Astrocyte (in vitro differentiated cells and primary cell): ENCODE results near the gene PRKCA. TPM values are rescaled to one million over a fixed set of nuclear protein-coding genes. Genes with fewer than 3 reads are reported as not detected.

Source experiments
- DNase-seq: peaks from one replicate; pipeline ENCODE4 v3.0.0-alpha.2; 2010; ENCODE audit warnings: low read depth
- FAIRE-seq: peaks from 2 replicates; lab custom pipeline; 2011; peaks lifted over from hg19 to GRCh38; lab: Jason Lieb, UNC
- H2AFZ ChIP-seq: 2 replicates; pipeline ENCODE4 v1.6.0; 2012; ENCODE audit warnings: low read depth, low read length, inconsistent platforms
- H3K27ac ChIP-seq: 2 replicates; pipeline ENCODE4 v1.5.1; 2011; ENCODE audit warnings: low read depth, low read length, inconsistent platforms
- H3K27me3 ChIP-seq: 2 replicates; pipeline ENCODE4 v1.6.0; 2011; ENCODE audit warnings: low read length, inconsistent platforms; ENCODE audit not compliant: insufficient read depth
- H3K36me3 ChIP-seq: 2 replicates; pipeline ENCODE4 v1.5.1; 2011; ENCODE audit warnings: low read length, inconsistent platforms; ENCODE audit not compliant: insufficient read depth
- H3K4me1 ChIP-seq: 2 replicates; pipeline ENCODE4 v1.5.1; 2011; ENCODE audit warnings: low read length, inconsistent platforms; ENCODE audit not compliant: insufficient read depth
- H3K4me2 ChIP-seq: 2 replicates; pipeline ENCODE4 v1.6.0; 2012; ENCODE audit warnings: low read length, inconsistent platforms
- H3K4me3 ChIP-seq: 2 replicates; pipeline ENCODE4 v1.5.1; 2011; ENCODE audit warnings: low read depth, mild to moderate bottlenecking, low read length, inconsistent platforms; ENCODE audit not compliant: insufficient read depth
- H3K79me2 ChIP-seq: 2 replicates; pipeline ENCODE4 v1.6.0; 2012; ENCODE audit warnings: mild to moderate bottlenecking, low read length, inconsistent platforms; ENCODE audit not compliant: insufficient read depth
- H3K9ac ChIP-seq: 2 replicates; pipeline ENCODE4 v1.6.0; 2012; ENCODE audit warnings: mild to moderate bottlenecking, low read length, inconsistent platforms
- H3K9me3 ChIP-seq: 2 replicates; pipeline ENCODE4 v1.5.1; 2012; ENCODE audit warnings: low read depth, mild to moderate bottlenecking, low read length, inconsistent platforms; ENCODE audit not compliant: insufficient read depth
- H4K20me1 ChIP-seq: 2 replicates; pipeline ENCODE4 v1.6.0; 2012; ENCODE audit warnings: low read length, inconsistent platforms; ENCODE audit not compliant: insufficient read depth
- H3K27ac Mint-ChIP-seq: one replicate; pipeline ENCODE4 v1.8.0; 2021; ENCODE audit warnings: mild to moderate bottlenecking, mixed read lengths; ENCODE audit not compliant: unreplicated experiment
- H3K27me3 Mint-ChIP-seq: one replicate; pipeline ENCODE4 v1.8.0; 2021; ENCODE audit warnings: low read depth, mixed read lengths; ENCODE audit not compliant: unreplicated experiment
- H3K36me3 Mint-ChIP-seq: one replicate; pipeline ENCODE4 v1.8.0; 2021; ENCODE audit warnings: low read depth, mixed read lengths; ENCODE audit not compliant: unreplicated experiment
- H3K4me1 Mint-ChIP-seq: one replicate; pipeline ENCODE4 v1.8.0; 2021; ENCODE audit warnings: low read depth, mixed read lengths; ENCODE audit not compliant: unreplicated experiment
- H3K4me3 Mint-ChIP-seq: one replicate; pipeline ENCODE4 v1.8.0; 2021; ENCODE audit warnings: mild to moderate bottlenecking, moderate library complexity, mixed read lengths; ENCODE audit not compliant: unreplicated experiment
- H3K9me3 Mint-ChIP-seq: one replicate; pipeline ENCODE4 v1.8.0; 2021; ENCODE audit warnings: mild to moderate bottlenecking, mixed read lengths; ENCODE audit not compliant: unreplicated experiment
- EZH2 ChIP-seq: IDR thresholded peaks from 2 replicates; pipeline ENCODE4 v1.6.1; 2012; ENCODE audit warnings: mild to moderate bottlenecking, low read length, inconsistent platforms; ENCODE audit not compliant: insufficient read depth
- total RNA-seq: library from RNA; stranded (reverse); gene quantifications from 2 replicates; pipeline ENCODE4 v1.2.1, GENCODE V29; 2021
- TF ChIP-seq, protein P1 (sequence below): IDR thresholded peaks from 2 replicates; pipeline ENCODE4 v1.5.1; 2011; ENCODE audit warnings: low read depth, mild to moderate bottlenecking, inconsistent platforms, low read length, moderate library complexity; ENCODE audit not compliant: insufficient read depth

Gene PRKCA
- total RNA-seq, 1 donor from 2014 or later, result 49.9 TPM

DNA sequence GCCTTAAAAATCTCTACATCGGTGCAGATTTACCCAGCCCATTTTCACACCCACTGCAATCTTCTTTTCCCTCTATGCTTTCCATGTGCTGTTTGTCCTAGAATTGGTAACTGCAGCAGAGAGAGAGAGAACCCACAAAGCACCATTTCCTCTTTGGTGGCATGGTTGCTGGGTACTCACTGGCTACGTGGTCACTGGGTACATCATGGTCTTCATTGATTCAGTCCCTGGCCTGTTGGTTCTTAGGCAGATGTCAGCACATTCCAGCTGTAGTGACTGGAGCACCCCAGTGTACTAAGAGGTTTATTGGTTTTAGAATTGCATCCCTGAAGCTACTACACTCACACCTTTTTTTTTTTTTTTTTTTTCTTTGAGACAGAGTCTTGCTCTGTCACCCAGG is 376.4 kb downstream of the PRKCA start:
- Histone ChIP-seq H2AFZ (no peak overlapping the region), H3K27ac (no peak overlapping the region), H4K20me1 (peaks cover 27% of the 10 kb centered on the region), H3K27me3 (no peaks in the 10 kb centered on the region), H3K79me2 (no peaks in the 10 kb centered on the region), H3K36me3 (no peaks in the 10 kb centered on the region), H3K4me1 (no peaks in the 10 kb centered on the region), H3K4me2 (no peak overlapping the region), H3K9ac (no peak overlapping the region), H3K4me3 (no peak overlapping the region), H3K9me3 (no peaks in the 10 kb centered on the region)
- Mint-ChIP-seq H3K27me3 (no peaks in the 10 kb centered on the region), H3K27ac (no peak overlapping the region), H3K4me3 (no peak overlapping the region), H3K9me3 (no peaks in the 10 kb centered on the region), H3K36me3 (peaks cover 21% of the 10 kb centered on the region), H3K4me1 (peaks cover 4% of the 10 kb centered on the region)
- no peak for DNase-seq
- FAIRE-seq, result no peak
- TF ChIP-seq, protein P1, sequence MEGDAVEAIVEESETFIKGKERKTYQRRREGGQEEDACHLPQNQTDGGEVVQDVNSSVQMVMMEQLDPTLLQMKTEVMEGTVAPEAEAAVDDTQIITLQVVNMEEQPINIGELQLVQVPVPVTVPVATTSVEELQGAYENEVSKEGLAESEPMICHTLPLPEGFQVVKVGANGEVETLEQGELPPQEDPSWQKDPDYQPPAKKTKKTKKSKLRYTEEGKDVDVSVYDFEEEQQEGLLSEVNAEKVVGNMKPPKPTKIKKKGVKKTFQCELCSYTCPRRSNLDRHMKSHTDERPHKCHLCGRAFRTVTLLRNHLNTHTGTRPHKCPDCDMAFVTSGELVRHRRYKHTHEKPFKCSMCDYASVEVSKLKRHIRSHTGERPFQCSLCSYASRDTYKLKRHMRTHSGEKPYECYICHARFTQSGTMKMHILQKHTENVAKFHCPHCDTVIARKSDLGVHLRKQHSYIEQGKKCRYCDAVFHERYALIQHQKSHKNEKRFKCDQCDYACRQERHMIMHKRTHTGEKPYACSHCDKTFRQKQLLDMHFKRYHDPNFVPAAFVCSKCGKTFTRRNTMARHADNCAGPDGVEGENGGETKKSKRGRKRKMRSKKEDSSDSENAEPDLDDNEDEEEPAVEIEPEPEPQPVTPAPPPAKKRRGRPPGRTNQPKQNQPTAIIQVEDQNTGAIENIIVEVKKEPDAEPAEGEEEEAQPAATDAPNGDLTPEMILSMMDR, result no peak
- TF ChIP-seq EZH2, result no peak

DNA sequence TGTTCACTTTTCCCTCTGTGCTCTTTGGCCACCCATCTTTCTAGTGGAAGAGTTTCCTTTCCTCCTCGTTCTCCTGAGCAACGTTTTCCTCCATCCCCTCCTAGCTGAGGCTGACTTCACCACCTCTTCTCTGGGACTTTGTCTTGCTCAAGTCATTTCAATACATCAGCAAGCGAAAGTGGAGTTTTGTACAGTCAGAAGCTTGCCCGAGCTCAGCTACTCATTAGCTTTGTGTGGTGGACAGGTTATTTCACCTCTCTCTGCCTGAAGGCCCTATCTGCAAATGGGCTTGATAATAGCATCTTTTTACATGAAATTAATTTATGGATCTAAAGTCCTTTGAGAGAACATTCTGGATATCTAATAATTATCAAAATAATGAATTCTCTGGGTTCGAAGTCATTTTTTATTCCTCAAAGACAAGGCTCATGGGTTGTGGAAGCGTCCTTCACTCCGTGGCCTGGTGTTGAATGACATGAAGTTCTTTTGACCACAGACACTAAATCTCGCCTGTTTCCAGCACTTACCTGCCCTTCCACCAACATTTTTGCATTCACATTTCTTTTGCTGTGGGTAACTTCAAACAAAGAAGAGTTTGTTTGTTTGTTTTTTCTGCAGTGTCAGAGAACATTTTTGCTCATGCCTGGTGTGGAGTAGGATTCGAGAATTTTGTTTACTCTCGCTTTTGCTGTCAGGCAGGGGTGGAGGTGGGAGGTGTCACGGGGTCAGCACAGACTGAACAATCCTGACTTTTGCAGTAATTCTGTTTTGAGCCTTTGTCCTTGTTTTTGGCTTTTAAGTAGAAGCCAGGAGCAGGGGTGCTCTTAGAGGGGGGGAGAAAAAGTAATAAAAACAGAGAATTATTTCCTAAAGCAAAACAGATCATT is 377.5 kb downstream of the PRKCA start:
- H3K9ac ChIP-seq, result no peak overlapping the region
- H3K36me3 ChIP-seq, result no peaks in the 10 kb centered on the region
- DNase-seq (no peak), FAIRE-seq (no peak)
- H3K9me3 Mint-ChIP-seq, result no peaks in the 10 kb centered on the region
- H3K27me3 Mint-ChIP-seq, result no peaks in the 10 kb centered on the region
- H3K36me3 Mint-ChIP-seq, result peaks cover 21% of the 10 kb centered on the region
- no peak for TF ChIP-seq EZH2
- TF ChIP-seq, protein P1, result no peak
- no peaks in the 10 kb centered on the region for H3K4me1 ChIP-seq
- H3K79me2 ChIP-seq, result no peaks in the 10 kb centered on the region
- H3K9me3 ChIP-seq, result no peaks in the 10 kb centered on the region
- H3K27me3 ChIP-seq, result no peaks in the 10 kb centered on the region
- no peak overlapping the region for H3K27ac ChIP-seq
- H3K4me3 Mint-ChIP-seq, result no peak overlapping the region
- no peak overlapping the region for H3K27ac Mint-ChIP-seq
- H4K20me1 ChIP-seq, result peaks cover 22% of the 10 kb centered on the region
- H2AFZ ChIP-seq, result no peak overlapping the region
- H3K4me3 ChIP-seq, result no peak overlapping the region
- no peak overlapping the region for H3K4me2 ChIP-seq
- H3K4me1 Mint-ChIP-seq, result peaks cover 9% of the 10 kb centered on the region

DNA sequence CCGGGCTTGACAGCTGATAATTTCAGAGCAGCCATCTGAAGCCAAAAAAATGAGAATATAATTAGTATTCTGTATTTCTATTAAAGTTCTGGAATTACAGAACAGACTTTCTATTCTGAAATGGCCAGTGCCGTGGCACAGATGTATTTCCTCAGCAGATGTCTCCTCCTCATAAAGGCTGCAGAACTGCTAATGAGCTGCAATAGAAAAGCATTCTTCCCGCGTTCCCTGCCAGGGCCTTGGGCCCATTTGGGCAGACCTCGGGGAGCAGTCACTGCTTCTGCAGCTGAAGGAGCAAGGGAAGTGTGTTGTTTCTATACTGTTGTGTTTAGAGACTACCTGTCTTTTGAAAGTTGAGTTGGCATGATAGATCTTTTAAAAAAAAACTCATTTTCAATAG is 379.9 kb downstream of the PRKCA start:
- no peak overlapping the region for H3K4me3 Mint-ChIP-seq
- Histone ChIP-seq H3K9ac (no peak overlapping the region), H3K79me2 (no peaks in the 10 kb centered on the region), H3K9me3 (no peaks in the 10 kb centered on the region), H4K20me1 (peaks cover 25% of the 10 kb centered on the region), H2AFZ (no peak overlapping the region), H3K4me3 (no peak overlapping the region), H3K27ac (no peak overlapping the region), H3K4me2 (no peak overlapping the region), H3K27me3 (no peaks in the 10 kb centered on the region), H3K4me1 (no peaks in the 10 kb centered on the region), H3K36me3 (no peaks in the 10 kb centered on the region)
- FAIRE-seq (no peak), DNase-seq (no peak)
- no peak overlapping the region for H3K27ac Mint-ChIP-seq
- peaks cover 20% of the 10 kb centered on the region for H3K36me3 Mint-ChIP-seq
- H3K9me3 Mint-ChIP-seq, result no peaks in the 10 kb centered on the region
- H3K4me1 Mint-ChIP-seq, result peaks cover 8% of the 10 kb centered on the region
- no peak for TF ChIP-seq EZH2
- TF ChIP-seq, protein P1, result no peak
- no peaks in the 10 kb centered on the region for H3K27me3 Mint-ChIP-seq
